Measurements from ENCODE around the gene CEBPE.

Gene CEBPE

GRCh38 chr14:23151342-23151741 lies 32.3 kb upstream of the CEBPE start:
- peaks cover 2% of the 10 kb centered on the region; the same call in 1 of the 2 replicates for H3K36me3 ChIP-seq (ENCODE audit: insufficient read depth, low read length)
- peaks cover 24% of the 10 kb centered on the region for H3K4me1 ChIP-seq (ENCODE audit: insufficient read depth, low read length)
- H3K9ac ChIP-seq (ENCODE audit: low read depth, low read length) = no peak overlapping the region
- H3K9me3 ChIP-seq (ENCODE audit: control insufficient read depth, insufficient read depth, low read length) = no peaks in the 10 kb centered on the region

GRCh38 chr14:23149745-23150144 lies 30.7 kb upstream of the CEBPE start:
- Histone ChIP-seq H3K4me1 (ENCODE audit: insufficient read depth, low read length) (peaks cover 21% of the 10 kb centered on the region; the same call in 1 of the 2 replicates), H3K9me3 (ENCODE audit: control insufficient read depth, insufficient read depth, low read length) (no peaks in the 10 kb centered on the region), H3K36me3 (ENCODE audit: insufficient read depth, low read length) (peaks cover 2% of the 10 kb centered on the region; the same call in 1 of the 2 replicates), H3K9ac (ENCODE audit: low read depth, low read length) (no peak overlapping the region)

GRCh38 chr14:23148591-23149249 lies 29.7 kb upstream of the CEBPE start:
- Histone ChIP-seq H3K9me3 (ENCODE audit: control insufficient read depth, insufficient read depth, low read length) (no peaks in the 10 kb centered on the region), H3K4me1 (ENCODE audit: insufficient read depth, low read length) (peaks cover 11% of the 10 kb centered on the region; the same call in 1 of the 2 replicates), H3K9ac (ENCODE audit: low read depth, low read length) (no peak overlapping the region), H3K36me3 (ENCODE audit: insufficient read depth, low read length) (peaks cover 2% of the 10 kb centered on the region; the same call in 1 of the 2 replicates)

- no peak overlapping the region for H3K9ac ChIP-seq (ENCODE audit: low read depth, low read length)
- no peaks in the 10 kb centered on the region for H3K9me3 ChIP-seq (ENCODE audit: control insufficient read depth, insufficient read depth, low read length)
- H3K36me3 ChIP-seq (ENCODE audit: insufficient read depth, low read length) = peaks cover 6% of the 10 kb centered on the region
- peaks cover 9% of the 10 kb centered on the region; the same call in 1 of the 2 replicates for H3K4me1 ChIP-seq (ENCODE audit: insufficient read depth, low read length)
Observed at GRCh38 chr14:23147676-23148075, 28.6 kb upstream of the CEBPE start.

GRCh38 chr14:23146980-23147379 lies 27.9 kb upstream of the CEBPE start:
- H3K36me3 ChIP-seq (ENCODE audit: insufficient read depth, low read length) = peaks cover 6% of the 10 kb centered on the region
- no peak overlapping the region for H3K9ac ChIP-seq (ENCODE audit: low read depth, low read length)
- H3K9me3 ChIP-seq (ENCODE audit: control insufficient read depth, insufficient read depth, low read length) = no peaks in the 10 kb centered on the region
- H3K4me1 ChIP-seq (ENCODE audit: insufficient read depth, low read length) = peaks cover 9% of the 10 kb centered on the region; the same call in 1 of the 2 replicates

GRCh38 chr14:23146351-23146910 lies 27.4 kb upstream of the CEBPE start:
- Histone ChIP-seq H3K4me1 (ENCODE audit: insufficient read depth, low read length) (peaks cover 9% of the 10 kb centered on the region; the same call in 1 of the 2 replicates), H3K9ac (ENCODE audit: low read depth, low read length) (no peak overlapping the region), H3K9me3 (ENCODE audit: control insufficient read depth, insufficient read depth, low read length) (no peaks in the 10 kb centered on the region), H3K36me3 (ENCODE audit: insufficient read depth, low read length) (peaks cover 6% of the 10 kb centered on the region)

GRCh38 chr14:23145794-23146350 lies 26.8 kb upstream of the CEBPE start:
- H3K9ac ChIP-seq (ENCODE audit: low read depth, low read length) = no peak overlapping the region
- no peaks in the 10 kb centered on the region for H3K9me3 ChIP-seq (ENCODE audit: control insufficient read depth, insufficient read depth, low read length)
- peaks cover 9% of the 10 kb centered on the region; the same call in 1 of the 2 replicates for H3K4me1 ChIP-seq (ENCODE audit: insufficient read depth, low read length)
- H3K36me3 ChIP-seq (ENCODE audit: insufficient read depth, low read length) = peaks cover 6% of the 10 kb centered on the region

- no peak overlapping the region for H3K9ac ChIP-seq (ENCODE audit: low read depth, low read length)
- H3K4me1 ChIP-seq (ENCODE audit: insufficient read depth, low read length) = peaks cover 9% of the 10 kb centered on the region; the same call in 1 of the 2 replicates
- peaks cover 9% of the 10 kb centered on the region for H3K36me3 ChIP-seq (ENCODE audit: insufficient read depth, low read length)
- no peaks in the 10 kb centered on the region for H3K9me3 ChIP-seq (ENCODE audit: control insufficient read depth, insufficient read depth, low read length)
Observed at GRCh38 chr14:23143911-23144310, 24.9 kb upstream of the CEBPE start.

- peaks cover 9% of the 10 kb centered on the region; the same call in 1 of the 2 replicates for H3K4me1 ChIP-seq (ENCODE audit: insufficient read depth, low read length)
- no peak overlapping the region for H3K9ac ChIP-seq (ENCODE audit: low read depth, low read length)
- no peaks in the 10 kb centered on the region for H3K9me3 ChIP-seq (ENCODE audit: control insufficient read depth, insufficient read depth, low read length)
- H3K36me3 ChIP-seq (ENCODE audit: insufficient read depth, low read length) = peaks cover 9% of the 10 kb centered on the region
Observed at GRCh38 chr14:23142826-23143225, 23.8 kb upstream of the CEBPE start.

GRCh38 chr14:23141706-23142444 lies 22.8 kb upstream of the CEBPE start:
- Histone ChIP-seq H3K36me3 (ENCODE audit: insufficient read depth, low read length) (peaks cover 6% of the 10 kb centered on the region), H3K9me3 (ENCODE audit: control insufficient read depth, insufficient read depth, low read length) (no peaks in the 10 kb centered on the region), H3K4me1 (ENCODE audit: insufficient read depth, low read length) (peaks cover 9% of the 10 kb centered on the region; the same call in 1 of the 2 replicates), H3K9ac (ENCODE audit: low read depth, low read length) (no peak overlapping the region)

- Histone ChIP-seq H3K36me3 (ENCODE audit: insufficient read depth, low read length) (peaks cover 6% of the 10 kb centered on the region), H3K9me3 (ENCODE audit: control insufficient read depth, insufficient read depth, low read length) (no peaks in the 10 kb centered on the region), H3K9ac (ENCODE audit: low read depth, low read length) (no peak overlapping the region), H3K4me1 (ENCODE audit: insufficient read depth, low read length) (no peaks in the 10 kb centered on the region)
Observed at GRCh38 chr14:23140371-23140770, 21.3 kb upstream of the CEBPE start.

GRCh38 chr14:23139874-23140273 lies 20.8 kb upstream of the CEBPE start:
- Histone ChIP-seq H3K9me3 (ENCODE audit: control insufficient read depth, insufficient read depth, low read length) (no peaks in the 10 kb centered on the region), H3K9ac (ENCODE audit: low read depth, low read length) (no peak overlapping the region), H3K36me3 (ENCODE audit: insufficient read depth, low read length) (peaks cover 6% of the 10 kb centered on the region), H3K4me1 (ENCODE audit: insufficient read depth, low read length) (no peaks in the 10 kb centered on the region)

- Histone ChIP-seq H3K36me3 (ENCODE audit: insufficient read depth, low read length) (peaks cover 3% of the 10 kb centered on the region), H3K9me3 (ENCODE audit: control insufficient read depth, insufficient read depth, low read length) (no peaks in the 10 kb centered on the region), H3K9ac (ENCODE audit: low read depth, low read length) (no peak overlapping the region), H3K4me1 (ENCODE audit: insufficient read depth, low read length) (no peaks in the 10 kb centered on the region)
Observed at GRCh38 chr14:23137813-23138535, 18.9 kb upstream of the CEBPE start.
